NCI-H128 (cell line): ENCODE measurements around the gene HS3ST4.
"Not testable (repeated sequence)": the region's sequence is repeated elsewhere in the genome, so short reads cannot be mapped to it uniquely, and the experiment has no call there.

ENCODE experiments used
- DNase-seq: peaks from one replicate; lab custom pipeline; 2025; ENCODE audit not compliant: unreplicated experiment; lab: John Stamatoyannopoulos, UW

HS3ST4 gene

DNA sequence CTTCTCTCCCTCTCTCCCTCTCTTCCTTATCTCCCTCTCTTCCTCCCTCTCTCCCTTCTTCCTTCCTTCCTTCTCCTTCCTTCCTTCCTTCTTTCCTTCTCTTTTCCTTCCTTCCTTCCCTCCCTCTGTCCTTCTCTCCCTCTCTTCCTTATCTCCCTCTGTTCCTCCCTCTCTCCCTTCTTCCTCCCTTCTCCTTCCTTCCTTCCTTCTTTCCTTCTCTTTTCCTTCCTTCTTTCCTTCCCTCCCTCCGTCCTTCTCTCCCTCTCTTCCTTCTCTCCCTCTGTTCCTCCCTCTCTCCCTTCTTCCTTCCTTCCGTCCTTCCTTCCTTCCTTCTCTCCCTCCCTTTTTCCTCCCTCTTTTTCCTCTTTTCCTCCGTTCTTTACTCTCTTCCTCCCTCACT lies 38.6 kb downstream of the HS3ST4 start:
- DNase-seq = no peak

DNA sequence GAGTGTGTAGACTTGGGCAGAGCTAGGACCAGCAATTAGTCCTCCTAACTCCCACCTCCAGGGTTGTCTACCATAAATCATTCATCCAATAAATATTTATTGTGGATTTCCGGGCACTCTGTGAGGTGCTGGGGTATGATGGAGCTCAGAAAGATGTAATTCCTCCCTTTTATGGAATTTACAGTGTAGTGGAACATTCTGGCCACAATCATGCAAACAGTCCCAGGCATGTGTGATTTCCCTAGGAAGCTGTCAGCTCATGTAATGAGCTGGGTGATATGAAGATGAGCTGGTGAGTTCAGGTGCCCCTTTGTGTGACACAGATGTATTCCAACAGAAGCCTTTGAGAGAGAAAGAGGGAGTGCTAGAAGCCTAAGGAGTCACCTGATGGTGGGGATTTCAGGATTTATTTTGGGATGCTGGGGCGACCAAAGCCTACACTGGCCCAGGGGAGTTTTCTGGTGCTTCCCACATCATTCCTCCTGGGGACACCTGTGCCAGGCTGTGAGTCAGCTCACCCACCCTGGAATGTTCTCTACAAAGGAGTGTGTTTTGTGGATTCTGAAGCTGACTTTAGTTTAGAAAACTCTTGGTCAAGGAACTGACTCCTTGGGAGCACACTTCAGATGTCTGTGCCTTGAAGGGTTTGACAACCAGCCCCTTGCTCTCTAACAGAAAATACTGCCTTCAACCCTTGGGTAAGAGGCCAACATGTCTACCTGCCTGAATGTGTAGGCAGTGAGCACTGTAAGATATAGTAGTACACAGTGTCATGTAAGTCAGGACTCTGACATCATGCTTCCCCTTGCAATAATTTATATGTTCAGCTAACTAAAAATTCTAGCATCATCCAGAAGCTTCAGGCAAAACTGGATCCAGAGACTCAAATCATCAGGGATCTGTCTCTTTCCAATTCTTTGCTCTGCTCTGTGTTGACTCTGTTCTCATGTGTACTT lies 42.9 kb downstream of the HS3ST4 start:
- DNase-seq = no peak

DNA sequence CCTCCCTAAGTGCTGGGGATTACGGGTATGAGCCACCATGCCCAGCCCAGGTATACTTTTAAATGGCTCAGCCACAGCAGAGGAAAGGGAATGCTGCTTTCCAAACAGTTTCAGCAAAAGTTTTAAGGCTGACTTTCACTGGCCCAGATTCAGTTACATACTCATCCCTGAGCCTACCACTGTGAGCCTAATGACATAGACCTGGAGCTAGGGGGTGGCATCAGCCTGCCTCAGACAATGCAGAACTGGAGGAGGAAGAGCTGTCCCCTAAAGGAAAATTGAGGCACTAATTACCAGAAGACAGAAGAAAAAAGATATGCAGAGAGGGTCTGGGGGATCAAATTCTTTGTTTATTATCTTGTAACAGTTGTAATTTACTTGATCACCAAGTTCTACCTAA lies 43.9 kb downstream of the HS3ST4 start:
- DNase-seq = no peak

DNA sequence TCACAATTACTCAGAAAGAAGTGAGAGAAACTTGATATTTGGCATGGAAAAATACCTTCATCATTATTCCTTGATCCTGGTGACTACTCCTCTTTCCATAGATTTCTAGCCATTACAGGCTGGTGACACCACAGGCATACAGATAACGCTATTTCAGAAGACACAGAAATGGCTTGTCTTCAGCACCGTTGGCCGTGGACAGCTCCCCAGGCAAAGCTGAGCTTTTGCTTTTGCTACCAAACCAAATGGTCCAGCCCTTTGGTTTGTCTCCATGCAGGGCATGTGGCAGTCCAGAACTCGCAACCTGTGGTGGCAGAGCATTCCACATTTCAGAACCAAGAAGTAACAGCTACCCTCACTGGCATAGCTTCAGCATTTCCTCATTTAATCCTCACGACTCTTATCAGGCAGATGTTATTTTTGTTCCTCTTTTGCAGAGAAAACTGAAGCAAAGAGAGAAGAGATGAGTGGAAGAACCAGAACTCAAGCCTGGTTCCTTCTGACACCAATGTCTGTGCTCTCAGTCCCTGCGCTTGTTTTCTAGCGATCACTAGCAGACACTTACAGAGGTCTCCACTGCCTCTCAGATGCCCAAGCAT lies 55.5 kb downstream of the HS3ST4 start:
- no peak for DNase-seq

DNA sequence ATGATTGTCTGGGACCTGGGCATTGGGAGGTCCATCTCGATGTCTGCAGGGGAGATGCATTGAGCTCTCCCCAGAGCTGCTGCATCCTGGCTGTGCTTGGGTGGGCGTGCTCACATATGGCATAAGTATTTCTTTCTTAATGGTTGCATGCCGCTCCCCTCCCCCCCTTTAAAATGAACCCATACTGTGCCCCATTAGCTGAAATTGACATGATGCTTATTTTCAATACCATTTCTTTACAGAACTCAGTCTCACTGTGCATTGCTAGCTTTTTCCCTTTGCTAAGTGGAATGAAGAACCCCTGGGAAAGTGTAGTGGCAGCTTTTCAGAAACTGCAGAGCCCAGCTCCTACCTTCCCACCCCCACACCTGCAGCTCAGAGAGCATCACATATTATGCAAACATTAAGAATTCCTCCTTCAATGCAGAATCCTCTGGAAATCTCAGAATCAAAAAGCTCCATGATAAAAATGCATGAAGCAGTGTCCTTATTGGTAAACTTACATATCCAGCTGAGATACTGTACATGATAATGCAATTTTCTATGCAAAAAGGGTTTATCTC lies 56.4 kb downstream of the HS3ST4 start:
- DNase-seq = no peak

DNA sequence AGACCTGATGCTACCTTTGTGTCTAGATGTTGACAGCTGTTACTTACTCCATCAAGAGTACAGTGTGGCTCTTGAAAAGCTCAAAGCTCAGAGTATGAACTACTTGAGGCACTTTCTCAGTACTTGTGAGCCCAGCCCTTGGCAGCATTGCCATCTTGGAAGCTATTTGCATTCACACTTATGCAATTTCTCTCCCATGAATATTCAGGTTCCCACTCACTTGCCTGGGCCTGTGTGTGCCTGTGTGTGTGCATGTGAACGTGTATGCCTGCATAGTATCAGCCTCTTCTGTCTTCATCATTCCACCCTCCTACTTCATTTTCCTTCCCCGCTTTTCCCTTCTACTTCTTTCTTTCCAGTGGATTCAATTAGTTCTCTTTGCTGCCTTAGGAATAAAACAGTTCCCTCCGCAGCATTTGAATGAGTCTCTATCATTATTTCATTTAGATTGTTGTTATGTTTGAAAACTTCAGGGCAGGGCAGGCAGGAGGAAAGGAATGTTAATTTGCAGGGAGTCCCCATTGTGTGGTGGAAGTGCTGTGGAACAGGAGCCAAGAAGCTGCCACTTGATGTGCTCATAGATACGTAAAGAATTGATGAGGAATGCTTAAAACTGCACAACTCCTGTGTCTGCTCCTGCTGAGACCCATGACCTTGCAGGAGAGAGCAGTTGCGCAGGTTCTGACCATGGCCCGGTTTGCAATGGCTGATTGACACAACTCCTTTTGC lies 58.9 kb downstream of the HS3ST4 start:
- no peak for DNase-seq

DNA sequence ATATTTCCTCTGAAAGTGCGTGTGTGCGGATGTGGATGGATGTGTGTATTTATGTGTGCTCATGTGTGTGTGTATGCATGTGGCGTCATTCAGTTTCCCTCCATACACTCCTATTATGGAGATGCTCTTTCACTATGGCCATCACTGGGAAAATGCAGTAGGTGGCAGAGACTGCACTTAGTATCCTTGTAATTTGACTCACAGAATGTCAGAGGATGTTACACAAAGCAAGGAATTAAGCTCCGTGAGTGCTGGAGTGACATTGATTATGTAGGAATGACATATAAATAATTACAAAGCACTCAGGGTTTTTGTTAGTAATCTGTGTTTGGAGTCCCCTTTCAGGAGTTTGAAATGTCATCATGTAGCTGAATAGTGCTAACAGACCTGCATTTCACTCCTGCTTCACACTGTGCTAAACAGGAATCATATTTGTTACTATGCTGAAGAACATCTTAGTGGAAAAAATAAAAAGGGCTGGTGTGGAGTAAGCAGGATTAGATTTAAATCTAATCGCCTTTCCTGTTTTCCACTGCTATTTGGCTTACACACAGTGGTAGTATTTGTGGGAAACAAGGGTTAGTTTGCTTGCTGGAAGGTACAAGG lies 59.6 kb downstream of the HS3ST4 start:
- no peak for DNase-seq

DNA sequence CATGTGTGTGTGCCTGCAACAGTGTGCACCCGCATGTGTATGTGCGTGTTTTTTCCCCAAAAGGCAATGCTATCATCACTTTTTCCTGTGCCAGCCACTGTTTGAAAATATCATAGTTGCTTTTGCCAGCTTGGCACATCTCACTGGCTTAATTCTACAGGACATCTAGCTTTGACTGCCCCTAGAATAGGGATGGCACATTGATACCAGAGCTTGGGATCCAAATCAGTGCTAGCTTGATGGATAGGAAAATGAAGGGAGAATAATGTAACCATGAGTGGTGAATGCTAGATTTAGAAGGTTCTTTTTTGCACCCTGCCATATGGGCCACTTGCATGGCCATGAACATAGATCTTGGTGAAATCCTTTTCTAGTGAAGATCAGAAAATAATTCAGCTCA lies 72.7 kb downstream of the HS3ST4 start:
- no peak for DNase-seq

DNA sequence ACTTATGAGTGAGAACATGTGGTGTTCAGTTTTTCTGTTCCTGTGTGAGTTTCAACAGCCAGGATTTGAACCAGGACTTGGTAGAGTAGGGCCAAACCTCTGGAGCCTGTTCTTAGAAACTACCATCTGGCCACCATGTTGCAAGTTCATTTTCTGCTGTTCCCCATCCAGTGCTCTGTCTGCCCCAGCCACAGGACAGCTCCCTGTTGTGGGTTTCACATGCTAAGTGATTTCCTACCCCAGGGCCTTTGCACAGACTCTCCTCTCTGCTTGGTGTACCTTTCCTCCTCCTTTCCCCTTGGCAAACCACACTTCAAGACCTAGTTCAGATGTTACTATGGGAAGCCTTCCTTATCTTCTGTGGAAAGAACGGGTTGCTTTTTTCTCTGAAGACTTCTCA lies 79.5 kb downstream of the HS3ST4 start:
- DNase-seq = no peak

DNA sequence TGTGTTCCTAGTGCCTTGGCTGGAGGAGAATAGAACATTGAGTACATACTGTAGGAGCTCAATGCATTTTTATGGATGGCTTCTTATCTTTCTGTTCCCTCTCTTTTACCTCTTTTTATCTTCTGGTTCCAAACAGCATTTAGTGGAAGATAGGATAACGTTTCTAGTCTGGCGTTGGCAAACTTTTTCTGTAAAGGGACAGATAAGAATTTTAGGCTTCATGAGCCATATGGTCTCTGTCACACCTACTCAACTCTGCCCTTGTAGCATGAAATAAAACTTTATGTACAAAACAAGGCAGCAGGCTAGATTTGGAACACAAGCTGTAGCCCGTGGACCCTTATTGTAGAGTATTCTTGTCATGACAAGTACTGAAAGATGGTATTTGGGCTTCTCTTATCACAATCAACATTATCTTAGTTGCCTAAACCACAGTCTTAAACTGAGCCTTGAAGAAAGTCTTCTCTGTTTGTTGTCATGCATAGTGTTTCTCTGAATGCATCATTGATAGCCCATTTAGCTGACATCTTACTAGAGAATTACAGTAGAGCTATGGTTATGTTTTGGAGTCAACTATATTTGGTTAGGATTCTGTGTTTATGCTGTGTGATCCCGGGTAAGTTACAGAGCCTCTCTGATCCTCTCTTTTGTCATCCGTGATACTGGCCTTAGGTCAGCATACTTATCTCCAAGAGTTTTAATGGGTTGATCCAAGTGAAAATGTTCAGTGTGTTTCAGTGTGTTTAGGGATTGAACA lies 80.2 kb downstream of the HS3ST4 start:
- DNase-seq = no peak

DNA sequence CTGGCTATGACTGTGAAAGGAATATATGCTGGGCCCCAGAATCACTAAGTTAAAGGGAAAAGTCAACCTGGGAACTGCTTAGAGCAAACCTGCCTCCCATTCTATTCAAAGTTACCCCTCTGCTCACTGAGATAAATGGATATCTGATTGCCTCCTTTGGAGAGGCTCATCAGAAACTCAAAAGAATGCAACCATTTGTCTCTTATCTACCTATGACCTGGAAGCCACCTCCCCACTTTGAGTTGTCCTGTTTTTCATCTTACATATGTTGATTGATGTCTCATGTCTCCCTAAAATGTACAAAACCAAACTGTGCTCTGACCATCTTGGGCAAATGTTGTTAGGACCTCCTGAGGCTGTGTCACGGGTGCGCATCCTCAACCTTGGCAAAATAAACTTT lies 84.5 kb downstream of the HS3ST4 start:
- DNase-seq = not testable (repeated sequence)

DNA sequence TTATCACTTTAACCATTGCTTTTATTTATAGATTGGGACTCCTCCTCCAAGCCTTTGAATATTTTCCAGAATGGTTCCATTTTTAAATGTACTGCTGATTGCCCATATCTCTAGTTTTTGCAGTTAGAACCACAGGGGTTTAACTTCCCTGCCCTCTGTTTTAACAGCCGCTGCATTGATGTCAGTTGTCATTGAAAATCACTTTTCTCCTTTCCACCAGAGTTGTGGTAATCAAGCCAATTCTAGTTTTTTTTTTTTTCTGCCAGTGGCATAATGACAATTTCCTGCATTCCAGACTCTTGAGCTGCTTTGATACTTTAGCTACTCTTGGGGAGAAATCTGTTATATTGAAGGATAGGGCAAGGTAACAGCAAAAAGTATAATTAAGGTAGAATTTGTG lies 91.5 kb downstream of the HS3ST4 start:
- DNase-seq = no peak

DNA sequence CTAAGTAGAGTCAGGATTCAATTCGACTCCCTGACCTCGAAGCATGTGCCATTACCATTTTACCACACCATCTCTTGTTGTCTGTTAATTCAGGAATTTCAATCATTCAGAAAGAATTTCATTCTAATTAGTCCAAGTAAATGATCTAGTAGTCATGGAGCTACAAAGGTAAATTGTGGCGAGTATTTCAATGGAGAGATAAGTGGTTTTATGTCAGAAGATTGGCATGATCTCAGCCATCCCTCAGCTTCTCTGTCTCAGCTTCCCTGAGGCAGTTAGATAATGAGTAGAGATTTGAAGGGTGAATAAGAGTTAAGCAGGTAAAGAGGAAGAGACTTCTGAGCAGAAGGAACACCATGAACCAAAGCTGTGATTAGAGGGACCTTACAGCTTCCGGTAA lies 93.6 kb downstream of the HS3ST4 start:
- DNase-seq = no peak

DNA sequence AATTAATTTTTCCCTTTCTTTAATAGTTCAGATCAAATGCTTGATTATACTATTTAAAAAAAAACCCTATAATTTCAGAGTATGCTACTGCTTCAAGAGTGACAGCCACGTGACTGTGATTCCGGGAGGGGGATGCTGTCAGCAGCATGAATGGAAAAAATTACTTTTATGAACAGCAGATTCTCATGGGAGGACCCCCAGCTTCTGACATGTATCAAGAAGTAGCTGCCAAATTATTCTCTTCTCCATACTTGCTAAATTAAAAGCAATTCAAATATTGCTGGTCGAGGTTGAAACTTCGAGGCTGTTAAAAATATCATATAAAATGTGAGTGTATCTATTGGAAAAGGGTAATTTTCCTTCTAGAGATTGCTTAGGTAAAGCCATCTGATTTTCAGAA lies 95.0 kb downstream of the HS3ST4 start:
- no peak for DNase-seq

DNA sequence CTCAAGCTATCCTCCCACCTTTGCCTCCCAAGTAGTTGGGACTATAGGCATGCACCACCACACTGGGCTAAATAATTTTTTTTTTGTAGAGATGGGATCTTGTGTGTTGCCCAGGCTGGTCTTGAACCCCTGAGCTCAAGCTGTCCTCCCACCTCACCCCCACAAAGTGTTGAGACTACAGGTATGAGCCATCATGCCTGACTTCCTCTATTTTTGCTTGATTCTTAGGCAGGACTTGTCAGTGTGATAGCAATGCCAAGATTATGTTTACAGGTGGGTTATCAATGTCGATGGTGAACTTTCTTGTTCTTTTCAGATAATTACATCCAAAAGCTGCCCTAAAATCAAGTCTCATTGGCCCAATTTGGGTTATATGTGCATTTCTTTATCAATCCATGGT lies 96.9 kb downstream of the HS3ST4 start:
- no peak for DNase-seq

DNA sequence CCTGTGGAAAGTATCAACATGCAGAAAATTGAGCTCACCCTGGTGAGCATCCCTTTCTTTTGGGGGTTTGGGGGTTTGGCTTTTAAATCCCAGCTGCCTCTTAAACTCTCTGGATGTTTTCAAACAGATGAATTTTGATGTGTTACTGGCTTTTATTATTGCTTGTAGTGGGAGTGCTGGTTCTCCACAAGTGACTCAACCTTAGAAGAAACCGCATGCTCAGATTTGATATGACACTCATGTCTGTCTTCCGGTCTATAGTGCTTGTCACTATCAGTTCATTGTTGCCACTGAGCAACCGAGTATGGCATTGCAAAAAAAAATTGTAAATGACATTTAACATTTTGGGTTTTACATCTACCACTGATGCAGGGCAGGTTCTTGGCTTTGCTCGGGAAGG lies 104.5 kb downstream of the HS3ST4 start:
- no peak for DNase-seq

DNA sequence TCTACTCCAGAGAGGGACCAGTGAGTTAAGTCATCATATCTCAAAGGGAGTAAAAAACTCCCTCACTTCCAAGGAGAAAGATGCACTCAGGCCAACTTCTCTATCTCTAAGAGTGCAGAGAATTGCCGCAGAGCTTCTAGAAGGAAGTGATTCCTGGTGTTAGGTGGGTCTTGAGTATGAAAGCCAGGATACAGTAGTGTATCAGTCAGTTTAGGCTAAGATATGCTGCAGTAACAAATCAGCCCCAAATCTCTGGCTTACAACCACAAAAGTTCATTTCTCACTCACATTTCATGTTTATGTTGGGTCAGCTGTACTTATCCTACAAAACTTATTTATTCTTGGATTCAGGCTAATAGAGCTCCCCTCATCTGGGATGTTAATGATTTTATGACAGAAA lies 106.3 kb downstream of the HS3ST4 start:
- DNase-seq = no peak

DNA sequence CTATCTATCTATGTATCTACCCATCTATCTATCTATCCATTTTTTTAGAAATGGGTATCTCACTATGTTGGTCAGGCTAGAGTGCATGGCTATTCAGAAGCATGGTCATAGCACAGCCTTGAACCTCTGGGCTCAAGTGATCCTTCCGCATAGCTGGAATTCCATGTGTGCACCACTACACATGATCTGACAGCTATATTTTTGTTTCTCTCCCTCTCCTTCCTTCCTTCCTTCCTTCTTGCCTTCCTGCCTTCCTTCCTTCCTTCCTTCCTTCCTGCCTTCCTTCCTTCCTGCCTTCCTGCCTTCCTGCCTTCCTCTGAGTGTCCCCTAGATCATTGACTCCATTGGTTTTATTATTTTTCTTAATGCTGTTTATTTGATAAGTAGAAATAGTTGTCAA lies 108.1 kb downstream of the HS3ST4 start:
- no peak for DNase-seq

DNA sequence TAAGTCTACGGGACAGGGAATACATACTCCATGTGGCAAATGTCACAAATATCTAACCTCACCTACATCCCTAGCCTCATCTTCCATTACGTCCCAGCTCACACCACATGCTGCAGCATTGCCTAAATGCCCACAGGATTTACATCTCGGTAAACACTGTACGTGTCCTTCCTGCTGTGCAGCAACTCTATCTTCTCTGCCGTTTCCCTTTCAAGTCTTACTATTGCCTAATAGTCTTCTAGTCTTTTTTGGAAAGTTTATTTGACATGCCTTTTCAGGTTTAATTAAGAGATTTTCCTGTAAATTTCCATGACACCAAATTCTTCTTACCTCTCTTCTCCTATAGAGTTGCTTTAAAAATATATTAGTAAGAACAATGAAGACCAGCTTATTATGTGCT lies 120.5 kb downstream of the HS3ST4 start:
- DNase-seq = no peak

DNA sequence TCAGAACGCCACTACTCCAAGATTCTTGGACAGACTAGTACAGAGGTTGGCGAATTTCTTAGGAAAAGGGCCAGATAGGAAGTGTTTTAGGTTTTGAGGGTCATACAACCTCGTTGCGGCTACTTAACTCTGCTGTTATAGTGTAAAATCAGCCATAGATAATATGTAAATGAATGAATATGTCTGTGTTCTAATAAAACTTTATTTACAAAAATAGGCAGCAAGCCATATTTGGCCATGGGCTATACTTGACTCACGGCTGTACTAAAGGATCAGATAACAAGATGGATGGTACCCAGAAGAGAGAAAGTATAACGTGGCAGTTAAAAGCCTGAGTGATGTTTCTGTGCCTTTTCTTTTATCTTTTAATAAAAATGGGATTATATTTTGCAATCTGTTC lies 125.5 kb downstream of the HS3ST4 start:
- DNase-seq = no peak

DNA sequence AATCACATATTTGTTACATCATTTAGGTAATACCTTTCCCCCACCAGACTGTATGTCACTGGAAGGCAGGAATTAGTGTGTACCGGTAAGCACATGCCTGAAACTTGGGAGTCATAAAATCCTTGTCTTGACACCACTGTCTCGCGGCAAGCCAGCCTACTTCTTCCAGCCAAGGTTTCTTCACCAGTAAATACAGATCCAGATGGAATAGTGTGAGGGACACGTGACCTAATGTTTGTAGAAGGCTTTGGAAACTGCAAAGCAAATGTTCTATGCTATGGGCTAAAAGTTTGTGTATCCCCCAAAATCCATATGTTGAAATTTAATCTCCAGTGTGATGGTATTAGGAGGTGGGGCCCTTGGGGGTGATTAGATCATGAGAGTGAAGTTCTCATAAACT lies 126.1 kb downstream of the HS3ST4 start:
- no peak for DNase-seq
